OCI-LY1 (cell line): ENCODE results near the gene FNDC11.

ENCODE experiments used
- CTCF ChIP-seq: fragments of 200-600 bp; sonication (generic), shearing (Covaris generic); IDR thresholded peaks from 2 replicates; pipeline ENCODE4 v1.5.1; 2017; ENCODE audit warnings: mild to moderate bottlenecking, antibody characterized with exemption, low read length, moderate library complexity, mixed read lengths
- EZH2 ChIP-seq: fragments of 200-600 bp; sonication (generic), shearing (Covaris generic); IDR thresholded peaks from 2 replicates; pipeline ENCODE4 v1.8.0; 2017; ENCODE audit warnings: borderline replicate concordance, mixed run types, mild to moderate bottlenecking, antibody characterized with exemption, low read length, moderate library complexity, mixed read lengths

GRCh38 chr20:63530788-63531160, 23.2 kb upstream of the FNDC11 start:
- TF ChIP-seq CTCF (no peak), EZH2 (no peak)
